ENCODE measurements around the gene SLC7A5. TPM values are rescaled to one million over a fixed set of nuclear protein-coding genes. Genes with fewer than 3 reads are reported as not detected.

The SLC7A5 gene
- polyA plus RNA-seq, 1 donor from 2014 or later = 3.9 TPM

- Histone ChIP-seq H2AFZ (ENCODE audit: low read depth, low read length) (no peak overlapping the region), H3K4me3 (ENCODE audit: low read length) (no peak overlapping the region), H3K4me2 (ENCODE audit: low read length) (no peak overlapping the region), H3K27me3 (ENCODE audit: insufficient read depth, low read depth, low read length) (no peaks in the 10 kb centered on the region), H3K27ac (ENCODE audit: low read length) (no peak overlapping the region), H3K79me2 (replicated peaks; ENCODE audit: insufficient read depth, low read length) (no peaks in the 10 kb centered on the region), H3K9ac (ENCODE audit: low read length) (no peak overlapping the region), H3F3A (ENCODE audit: insufficient read depth, low read length, poor library complexity, severe bottlenecking) (no peaks in the 10 kb centered on the region), H3K36me3 (ENCODE audit: insufficient read depth, low read length) (no peaks in the 10 kb centered on the region), H4K20me1 (ENCODE audit: insufficient read depth) (no peaks in the 10 kb centered on the region), H3K9me2 (ENCODE audit: insufficient read depth, low read length) (no peaks in the 10 kb centered on the region), H3K9me3 (ENCODE audit: low read length) (no peaks in the 10 kb centered on the region)
- TF ChIP-seq EZH2 (IDR thresholded peaks at IDR 0.05; ENCODE audit: borderline replicate concordance, insufficient read depth, low read length, poor library complexity, severe bottlenecking) (no peak), EP300 (conservative IDR thresholded peaks at IDR 0.05; ENCODE audit: poor library complexity, severe bottlenecking) (no peak), REST (IDR thresholded peaks at IDR 0.05; ENCODE audit: borderline replicate concordance) (no peak), POLR2AphosphoS5 (IDR thresholded peaks at IDR 0.05) (no peak)
Observed at GRCh38 chr16:87848676-87849345, 20.5 kb downstream of the SLC7A5 start.

DNA sequence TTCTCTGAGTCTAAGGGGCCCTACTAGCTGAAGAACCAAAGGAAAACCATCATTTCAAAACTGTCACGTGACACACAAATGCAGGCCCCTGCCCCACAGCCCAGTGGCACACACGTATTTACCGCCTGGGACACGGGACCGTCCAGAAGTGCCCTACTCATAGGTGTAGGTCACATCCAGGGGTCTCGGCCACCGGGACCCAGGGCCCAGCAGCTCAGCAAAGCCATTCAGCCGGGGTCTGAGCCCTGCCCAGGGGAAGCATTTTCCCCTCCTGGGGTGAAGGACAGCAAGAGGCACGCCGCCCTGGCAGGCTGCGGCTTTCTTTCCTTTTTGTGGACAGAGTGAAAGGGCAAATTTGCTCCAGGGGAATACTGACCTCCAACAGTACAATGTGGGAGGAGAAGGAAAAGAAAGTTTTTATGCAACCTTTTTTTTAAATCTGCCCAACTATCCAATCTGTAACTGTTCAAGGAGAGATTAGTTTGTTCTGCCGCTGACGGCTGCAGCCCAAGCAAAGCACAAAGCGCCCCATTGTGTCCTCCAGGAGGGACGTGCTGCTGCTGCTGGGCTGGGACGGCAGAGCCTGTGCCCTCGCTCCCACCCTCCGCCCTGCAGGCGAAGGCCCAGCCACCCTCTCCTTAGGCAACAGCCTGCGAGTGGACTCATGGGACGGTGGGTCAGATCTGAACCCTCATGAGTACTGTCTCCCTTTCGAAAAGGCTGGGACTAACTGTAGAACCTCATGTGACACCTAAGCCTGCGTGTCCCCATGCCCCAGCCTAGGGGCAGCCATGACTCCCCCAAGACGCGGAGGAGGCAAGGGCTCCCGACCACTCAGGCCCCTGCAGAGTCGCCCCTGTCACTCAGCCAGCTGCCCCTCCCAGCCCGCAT, 21.3 kb downstream of the SLC7A5 start:
- Histone ChIP-seq H2AFZ (ENCODE audit: low read depth, low read length) (no peak overlapping the region), H3K9me2 (ENCODE audit: insufficient read depth, low read length) (no peaks in the 10 kb centered on the region), H4K20me1 (ENCODE audit: insufficient read depth) (no peaks in the 10 kb centered on the region), H3K9ac (ENCODE audit: low read length) (no peak overlapping the region), H3K27me3 (ENCODE audit: insufficient read depth, low read depth, low read length) (no peaks in the 10 kb centered on the region), H3K4me3 (ENCODE audit: low read length) (no peak overlapping the region), H3K9me3 (ENCODE audit: low read length) (no peaks in the 10 kb centered on the region), H3K4me2 (ENCODE audit: low read length) (no peak overlapping the region), H3K79me2 (replicated peaks; ENCODE audit: insufficient read depth, low read length) (no peaks in the 10 kb centered on the region), H3F3A (ENCODE audit: insufficient read depth, low read length, poor library complexity, severe bottlenecking) (no peaks in the 10 kb centered on the region), H3K36me3 (ENCODE audit: insufficient read depth, low read length) (no peaks in the 10 kb centered on the region), H3K27ac (ENCODE audit: low read length) (no peak overlapping the region)
- no peak for TF ChIP-seq TAF1 (IDR thresholded peaks at IDR 0.05; ENCODE audit: low read depth)
- TF ChIP-seq, protein P1, sequence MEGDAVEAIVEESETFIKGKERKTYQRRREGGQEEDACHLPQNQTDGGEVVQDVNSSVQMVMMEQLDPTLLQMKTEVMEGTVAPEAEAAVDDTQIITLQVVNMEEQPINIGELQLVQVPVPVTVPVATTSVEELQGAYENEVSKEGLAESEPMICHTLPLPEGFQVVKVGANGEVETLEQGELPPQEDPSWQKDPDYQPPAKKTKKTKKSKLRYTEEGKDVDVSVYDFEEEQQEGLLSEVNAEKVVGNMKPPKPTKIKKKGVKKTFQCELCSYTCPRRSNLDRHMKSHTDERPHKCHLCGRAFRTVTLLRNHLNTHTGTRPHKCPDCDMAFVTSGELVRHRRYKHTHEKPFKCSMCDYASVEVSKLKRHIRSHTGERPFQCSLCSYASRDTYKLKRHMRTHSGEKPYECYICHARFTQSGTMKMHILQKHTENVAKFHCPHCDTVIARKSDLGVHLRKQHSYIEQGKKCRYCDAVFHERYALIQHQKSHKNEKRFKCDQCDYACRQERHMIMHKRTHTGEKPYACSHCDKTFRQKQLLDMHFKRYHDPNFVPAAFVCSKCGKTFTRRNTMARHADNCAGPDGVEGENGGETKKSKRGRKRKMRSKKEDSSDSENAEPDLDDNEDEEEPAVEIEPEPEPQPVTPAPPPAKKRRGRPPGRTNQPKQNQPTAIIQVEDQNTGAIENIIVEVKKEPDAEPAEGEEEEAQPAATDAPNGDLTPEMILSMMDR (IDR thresholded peaks at IDR 0.05; ENCODE audit: poor library complexity, severe bottlenecking) = no peak
- TF ChIP-seq REST (IDR thresholded peaks at IDR 0.05; ENCODE audit: borderline replicate concordance) = no peak

Measured in neural cell (in vitro differentiated cells).